Neuronal stem cell (in vitro differentiated cells): Measurements from ENCODE around the gene CNDP2.

Experiments used
- DNase-seq: peaks from one replicate; pipeline ENCODE4 v3.0.0-alpha.2; 2013; ENCODE audit warnings: low spot score
- H2AFZ ChIP-seq: one replicate; pipeline ENCODE4 v1.6.1; 2013; ENCODE audit warnings: mild to moderate bottlenecking, low read length, inconsistent platforms
- H2AK5ac ChIP-seq: 2 replicates; pipeline ENCODE4 v1.6.1; 2013; ENCODE audit warnings: low read depth, mild to moderate bottlenecking, inconsistent platforms, low read length, moderate library complexity, mixed read lengths
- H2BK120ac ChIP-seq: 2 replicates; pipeline ENCODE4 v1.6.1; 2013; ENCODE audit warnings: low read depth, mild to moderate bottlenecking, inconsistent platforms, low read length, moderate library complexity, mixed read lengths
- H2BK12ac ChIP-seq: one replicate; pipeline ENCODE4 v1.6.1; 2013; ENCODE audit warnings: low read length, inconsistent platforms
- H2BK15ac ChIP-seq: 2 replicates; pipeline ENCODE4 v1.6.1; 2013; ENCODE audit warnings: mild to moderate bottlenecking, low read length, inconsistent platforms, mixed read lengths
- H2BK5ac ChIP-seq: one replicate; pipeline ENCODE4 v1.6.1; 2013; ENCODE audit warnings: inconsistent platforms, mild to moderate bottlenecking, low read length, moderate library complexity
- H3K14ac ChIP-seq: one replicate; pipeline ENCODE4 v1.6.1; 2013; ENCODE audit warnings: low read length, inconsistent platforms
- H3K18ac ChIP-seq: 2 replicates; pipeline ENCODE4 v1.6.1; 2013; ENCODE audit warnings: low read length, inconsistent platforms
- H3K23ac ChIP-seq: 2 replicates; pipeline ENCODE4 v1.6.1; 2013; ENCODE audit warnings: low read depth, mild to moderate bottlenecking, mixed read lengths, low read length, inconsistent platforms; ENCODE audit not compliant: poor library complexity
- H3K27ac ChIP-seq: replicated peaks from 3 replicates; pipeline ENCODE4 v1.5.1; 2013; ENCODE audit warnings: low read length, inconsistent platforms
- H3K27me3 ChIP-seq, 3 experiments: 2 replicates each; pipeline ENCODE4 v1.6.1; 2013; ENCODE audit warnings: low read length in 3 of 3, mild to moderate bottlenecking in 2 of 3, inconsistent platforms in 1 of 3, low read depth in 1 of 3, mixed read lengths in 1 of 3, moderate library complexity in 1 of 3; ENCODE audit not compliant: control insufficient read depth in 3 of 3, insufficient read depth in 3 of 3
- H3K36me3 ChIP-seq, 2 donors: replicated peaks in 1 of 2; 2 replicates each; pipeline ENCODE4 v1.6.1; 2013; ENCODE audit warnings: low read length in 2 of 2; ENCODE audit not compliant: control insufficient read depth in 2 of 2, insufficient read depth in 2 of 2
- H3K4ac ChIP-seq: 2 replicates; pipeline ENCODE4 v1.6.1; 2013; ENCODE audit warnings: inconsistent platforms, mild to moderate bottlenecking, low read length, moderate library complexity
- H3K4me1 ChIP-seq, 2 donors: 1 replicate in 1 of 2; 2 replicates in 1 of 2; pipeline ENCODE4 v1.6.1; 2013; ENCODE audit warnings: low read length in 2 of 2, low read depth in 1 of 2; ENCODE audit not compliant: control insufficient read depth in 2 of 2, insufficient read depth in 1 of 2
- H3K4me2 ChIP-seq: one replicate; pipeline ENCODE4 v1.6.1; 2013; ENCODE audit warnings: mild to moderate bottlenecking, low read length, inconsistent platforms; ENCODE audit not compliant: insufficient read depth, poor library complexity, severe bottlenecking
- H3K4me3 ChIP-seq, 2 donors: 2 replicates each; pipeline ENCODE4 v1.5.1; 2013; ENCODE audit warnings: low read length in 2 of 2, mild to moderate bottlenecking in 2 of 2, inconsistent platforms in 1 of 2, moderate library complexity in 1 of 2
- H3K79me1 ChIP-seq: one replicate; pipeline ENCODE4 v1.6.1; 2013; ENCODE audit warnings: low read depth, mild to moderate bottlenecking, inconsistent platforms, low read length, moderate library complexity
- H3K9ac ChIP-seq: one replicate; pipeline ENCODE4 v1.6.1; 2013; ENCODE audit warnings: mild to moderate bottlenecking, low read depth, low read length, inconsistent platforms; ENCODE audit not compliant: poor library complexity
- H3K9me3 ChIP-seq, 2 donors: replicated peaks in 1 of 2; 2 replicates each; pipeline versions ENCODE3 to v1.6.1; 2013; ENCODE audit warnings: low read length in 2 of 2, mild to moderate bottlenecking in 2 of 2, inconsistent platforms in 1 of 2, low read depth in 1 of 2, mixed read lengths in 1 of 2, moderate library complexity in 1 of 2; ENCODE audit not compliant: control insufficient read depth in 2 of 2, insufficient read depth in 1 of 2
- H4K8ac ChIP-seq: one replicate; pipeline ENCODE4 v1.6.1; 2013; ENCODE audit warnings: low read depth, mild to moderate bottlenecking, inconsistent platforms, low read length, moderate library complexity
- H4K91ac ChIP-seq: one replicate; pipeline ENCODE4 v1.6.1; 2013; ENCODE audit warnings: low read length, low read depth, mild to moderate bottlenecking, inconsistent platforms; ENCODE audit not compliant: poor library complexity
- WGBS, 2 donors: extraction: QIAGEN DNeasy Blood & Tissue Kit; methylation state at CpG; one replicate each; pipeline ENCODE4 v1.1.7; 2013; ENCODE audit warnings: missing lambda C conversion rate in 2 of 2, mixed read lengths in 1 of 2; ENCODE audit not compliant: insufficient read length in 2 of 2, insufficient replicate concordance in 1 of 2; ENCODE audit errors: extremely low coverage in 2 of 2; 5-methylcytosine and 5-hydroxymethylcytosine counted together

Gene CNDP2

DNA sequence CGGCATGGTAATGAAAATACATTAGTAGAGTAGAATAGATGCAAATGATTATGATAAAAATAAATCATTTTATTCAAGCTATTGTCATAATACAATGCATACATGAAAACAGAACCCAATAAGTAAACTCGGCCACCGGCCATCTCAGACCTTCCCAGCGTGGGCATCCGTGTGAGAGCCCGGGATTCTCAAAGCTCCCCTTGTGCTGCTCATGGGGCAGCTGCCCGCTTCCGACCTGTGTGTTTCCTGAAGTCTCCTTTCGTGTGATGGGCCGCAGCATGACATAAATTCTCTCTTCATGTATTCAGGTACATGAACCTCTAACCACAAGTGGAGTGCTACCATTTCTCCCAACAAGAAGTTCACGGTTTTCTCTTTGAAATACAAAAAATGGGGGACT lies 13.5 kb upstream of the CNDP2 start:
- Histone ChIP-seq H3K9me3 (no peaks in the 10 kb centered on the region), H3K14ac (no peak overlapping the region), H3K79me1 (no peaks in the 10 kb centered on the region), H3K4me2 (no peak overlapping the region), H3K36me3 (no peaks in the 10 kb centered on the region), H3K23ac (no peak overlapping the region), H3K18ac (no peak overlapping the region), H2BK120ac (no peak overlapping the region), H3K4me3 (no peak overlapping the region), H3K9ac (no peak overlapping the region), H2BK15ac (no peak overlapping the region), H2BK12ac (no peak overlapping the region), H3K4me1 (peaks cover 12% of the 10 kb centered on the region in 2 donors), H4K91ac (no peak overlapping the region), H2AK5ac (no peak overlapping the region), H2BK5ac (no peak overlapping the region), H3K27ac (no peak overlapping the region), H4K8ac (no peak overlapping the region), H3K4ac (no peak overlapping the region), H2AFZ (no peak overlapping the region), H3K27me3 (peaks cover 0 to 29% (median 0%) of the 10 kb centered on the region in 3 experiments)
- no peak for DNase-seq
- no CpG with 5 or more reads among the region's 11 CpGs for WGBS, 2 donors

DNA sequence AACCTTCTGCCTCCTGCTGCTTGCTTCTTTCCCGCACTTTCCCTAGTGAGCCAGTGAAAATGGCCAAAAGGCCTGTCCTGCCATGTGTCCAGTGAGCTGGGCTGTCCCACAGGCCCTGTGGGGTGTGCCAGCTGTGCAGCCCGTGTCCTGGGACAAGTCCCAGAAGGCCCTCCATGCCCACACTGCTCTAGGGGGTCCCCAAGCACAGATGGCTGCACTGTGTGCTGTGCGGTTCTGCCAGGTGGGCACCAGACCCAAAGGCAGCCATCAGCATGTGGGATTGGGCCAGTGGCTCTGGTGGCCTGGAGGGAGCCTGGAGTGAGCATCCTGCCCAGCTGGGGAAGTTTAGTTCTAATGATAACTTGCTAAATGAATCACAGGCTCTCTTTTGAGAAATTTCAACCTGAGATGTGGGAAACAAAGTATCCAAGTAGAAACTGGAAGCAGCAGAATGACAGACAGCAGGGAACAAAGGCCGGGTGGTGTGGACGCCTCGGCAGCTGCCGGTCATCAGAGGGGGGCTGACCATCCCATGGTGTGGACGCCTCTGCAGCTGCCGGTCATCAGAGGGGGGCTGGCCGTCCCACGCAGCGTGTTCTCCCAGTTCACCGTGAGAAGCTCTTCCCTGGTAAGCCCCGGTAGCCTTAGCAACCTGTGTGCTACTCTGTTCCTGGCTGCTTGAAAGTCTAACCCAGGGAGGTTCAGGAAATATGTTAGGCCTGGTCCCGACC lies 9.9 kb upstream of the CNDP2 start:
- no peak overlapping the region for H3K27ac ChIP-seq
- no peak overlapping the region for H3K4me2 ChIP-seq
- H2BK120ac ChIP-seq = no peak overlapping the region

DNA sequence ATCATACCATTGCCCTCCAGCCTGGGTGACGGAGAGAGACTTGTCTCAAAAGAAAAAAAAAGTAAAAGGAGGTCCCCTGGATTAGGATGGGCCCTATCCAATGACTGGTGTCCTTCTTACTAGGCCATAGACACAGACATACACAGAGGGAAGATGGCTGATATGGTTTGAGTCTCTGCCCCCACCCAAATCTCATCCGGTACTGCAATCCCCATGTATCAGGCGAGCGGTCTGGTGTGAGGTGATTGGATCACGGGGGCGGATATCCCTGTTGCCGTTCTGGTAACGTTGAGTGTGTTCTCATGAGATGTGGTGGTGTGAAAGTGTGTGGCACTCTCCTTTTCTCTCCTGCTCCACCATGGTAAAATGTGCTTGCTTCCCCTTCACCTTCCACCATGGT lies 7.8 kb upstream of the CNDP2 start:
- Histone ChIP-seq H3K14ac (no peak overlapping the region), H3K4ac (no peak overlapping the region), H3K4me3 (no peak overlapping the region), H4K8ac (no peak overlapping the region), H3K79me1 (no peaks in the 10 kb centered on the region), H3K9ac (no peak overlapping the region), H4K91ac (no peak overlapping the region), H3K36me3 (no peaks in the 10 kb centered on the region), H3K4me2 (no peak overlapping the region), H2BK5ac (no peak overlapping the region), H2BK120ac (no peak overlapping the region), H2AFZ (peak overlapping the region; percentile 39), H3K27ac (no peak overlapping the region), H3K9me3 (peaks cover 0 to 6% of the 10 kb centered on the region in 2 donors), H3K18ac (no peak overlapping the region), H3K27me3 (peaks cover 0 to 11% (median 0%) of the 10 kb centered on the region in 3 experiments), H2AK5ac (no peak overlapping the region), H2BK12ac (no peak overlapping the region), H2BK15ac (no peak overlapping the region), H3K23ac (no peak overlapping the region), H3K4me1 (peaks cover 12 to 13% of the 10 kb centered on the region in 2 donors)
- WGBS, 2 donors = no CpG with 5 or more reads among the region's 8 CpGs
- DNase-seq = no peak

More for the DNA sequence above, 9.9 kb upstream of the CNDP2 start:
- H3K79me1 ChIP-seq = no peaks in the 10 kb centered on the region
- no peak overlapping the region for H4K91ac ChIP-seq
- H3K23ac ChIP-seq = no peak overlapping the region
- no peak overlapping the region for H3K14ac ChIP-seq
- H2AK5ac ChIP-seq = peak overlapping the region; percentile 23
- H3K27me3 ChIP-seq = peaks cover 0 to 14% (median 0%) of the 10 kb centered on the region in 3 experiments
- no peak overlapping the region for H2BK5ac ChIP-seq
- H3K9ac ChIP-seq = no peak overlapping the region
- no peak overlapping the region for H3K4ac ChIP-seq
- H3K4me3 ChIP-seq = no peak overlapping the region
- peak overlapping the region; percentile 82 for H2BK15ac ChIP-seq
- peak overlapping the region; percentile 63 for H3K18ac ChIP-seq
- H3K4me1 ChIP-seq = peaks cover 12 to 13% of the 10 kb centered on the region in 2 donors
- H2BK12ac ChIP-seq = peak overlapping the region; percentile 48
- no peaks in the 10 kb centered on the region for H3K36me3 ChIP-seq
- H2AFZ ChIP-seq = peak overlapping the region; percentile 68
- DNase-seq = no peak
- H4K8ac ChIP-seq = no peak overlapping the region
- WGBS, 2 donors = no CpG with 5 or more reads among the region's 15 CpGs
- no peaks in the 10 kb centered on the region for H3K9me3 ChIP-seq

DNA sequence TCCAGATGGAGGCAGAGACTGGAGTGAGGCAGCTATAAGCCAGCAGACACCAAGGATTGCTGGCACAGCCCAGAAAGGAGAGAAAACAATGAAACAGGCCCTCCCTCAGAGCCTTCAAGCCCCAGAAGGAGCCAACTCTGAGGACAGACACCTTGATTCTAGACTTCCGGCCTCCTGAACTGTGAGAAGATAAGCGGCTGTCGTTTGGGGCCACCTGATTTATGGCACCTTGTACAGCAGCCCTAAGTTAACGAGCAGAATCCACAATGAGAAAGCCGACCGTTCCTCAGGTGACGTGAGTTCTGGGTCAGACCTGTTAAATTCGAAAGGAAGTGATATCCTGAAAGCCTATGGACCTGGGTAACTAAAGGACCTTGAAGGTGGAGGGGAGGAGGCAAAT lies 7.3 kb upstream of the CNDP2 start:
- no peak overlapping the region for H3K4ac ChIP-seq
- no peak overlapping the region for H3K23ac ChIP-seq
- H2BK15ac ChIP-seq = no peak overlapping the region
- DNase-seq = no peak
- H3K27ac ChIP-seq = no peak overlapping the region
- peaks cover 12 to 13% of the 10 kb centered on the region in 2 donors for H3K4me1 ChIP-seq
- H2BK12ac ChIP-seq = no peak overlapping the region
- H2BK120ac ChIP-seq = no peak overlapping the region
- WGBS, 2 donors = no CpG with 5 or more reads among the region's 8 CpGs
- H2AFZ ChIP-seq = peak overlapping the region; percentile 39
- H3K79me1 ChIP-seq = no peaks in the 10 kb centered on the region
- H3K18ac ChIP-seq = no peak overlapping the region
- no peak overlapping the region for H3K14ac ChIP-seq
- no peak overlapping the region for H3K4me3 ChIP-seq
- H3K9ac ChIP-seq = no peak overlapping the region
- peaks cover 0 to 6% of the 10 kb centered on the region in 2 donors for H3K9me3 ChIP-seq
- no peak overlapping the region for H4K91ac ChIP-seq
- H3K36me3 ChIP-seq = no peaks in the 10 kb centered on the region
- H2BK5ac ChIP-seq = no peak overlapping the region
- H4K8ac ChIP-seq = no peak overlapping the region
- no peak overlapping the region for H3K4me2 ChIP-seq
- H2AK5ac ChIP-seq = no peak overlapping the region
- H3K27me3 ChIP-seq = peaks cover 0 to 11% (median 0%) of the 10 kb centered on the region in 3 experiments
